ENCODE data around the gene TSPAN18.

The TSPAN18 gene

GRCh38 chr11:44785856-44786607, 59.3 kb downstream of the TSPAN18 start:
- in situ Hi-C loops (cut with MboI; ENCODE audit: low pct_unique_long_range_greater_than_20kb, low sequenced_read_pairs), result no loop called here
- no peak for DNase-seq

GRCh38 chr11:44787070-44787469, 60.3 kb downstream of the TSPAN18 start:
- in situ Hi-C loops (cut with MboI; ENCODE audit: low pct_unique_long_range_greater_than_20kb, low sequenced_read_pairs), result no loop called here
- no peak for DNase-seq

GRCh38 chr11:44787981-44788380, 61.2 kb downstream of the TSPAN18 start:
- in situ Hi-C loops (cut with MboI; ENCODE audit: low pct_unique_long_range_greater_than_20kb, low sequenced_read_pairs), result no loop called here
- DNase-seq, result no peak

GRCh38 chr11:44788536-44789261, 61.9 kb downstream of the TSPAN18 start:
- DNase-seq, result no peak
- in situ Hi-C loops (cut with MboI; ENCODE audit: low pct_unique_long_range_greater_than_20kb, low sequenced_read_pairs), result no loop called here

GRCh38 chr11:44789496-44789895, 62.7 kb downstream of the TSPAN18 start:
- DNase-seq, result no peak
- in situ Hi-C loops (cut with MboI; ENCODE audit: low pct_unique_long_range_greater_than_20kb, low sequenced_read_pairs), result no loop called here

- no peak for DNase-seq
- in situ Hi-C loops (cut with MboI; ENCODE audit: low pct_unique_long_range_greater_than_20kb, low sequenced_read_pairs), result no loop called here
Measured at GRCh38 chr11:44790211-44790610, 63.4 kb downstream of the TSPAN18 start.

GRCh38 chr11:44791316-44791925, 64.7 kb downstream of the TSPAN18 start:
- DNase-seq, result no peak
- in situ Hi-C loops (cut with MboI; ENCODE audit: low pct_unique_long_range_greater_than_20kb, low sequenced_read_pairs), result no loop called here

GRCh38 chr11:44792171-44792570, 65.4 kb downstream of the TSPAN18 start:
- in situ Hi-C loops (cut with MboI; ENCODE audit: low pct_unique_long_range_greater_than_20kb, low sequenced_read_pairs), result no loop called here
- no peak for DNase-seq

GRCh38 chr11:44793350-44794090, 66.8 kb downstream of the TSPAN18 start:
- in situ Hi-C loops (cut with MboI; ENCODE audit: low pct_unique_long_range_greater_than_20kb, low sequenced_read_pairs), result no loop called here
- DNase-seq, result no peak

GRCh38 chr11:44795803-44796535, 69.2 kb downstream of the TSPAN18 start:
- no peak for DNase-seq
- in situ Hi-C loops (cut with MboI; ENCODE audit: low pct_unique_long_range_greater_than_20kb, low sequenced_read_pairs), result no loop called here

GRCh38 chr11:44797051-44797450, 70.3 kb downstream of the TSPAN18 start:
- DNase-seq, result no peak
- in situ Hi-C loops (cut with MboI; ENCODE audit: low pct_unique_long_range_greater_than_20kb, low sequenced_read_pairs), result no loop called here

GRCh38 chr11:44797886-44798606, 71.3 kb downstream of the TSPAN18 start:
- no peak for DNase-seq
- in situ Hi-C loops (cut with MboI; ENCODE audit: low pct_unique_long_range_greater_than_20kb, low sequenced_read_pairs), result no loop called here

GRCh38 chr11:44798607-44798972, 71.8 kb downstream of the TSPAN18 start:
- in situ Hi-C loops (cut with MboI; ENCODE audit: low pct_unique_long_range_greater_than_20kb, low sequenced_read_pairs), result no loop called here
- DNase-seq, result no peak

GRCh38 chr11:44799012-44799411, 72.2 kb downstream of the TSPAN18 start:
- in situ Hi-C loops (cut with MboI; ENCODE audit: low pct_unique_long_range_greater_than_20kb, low sequenced_read_pairs), result no loop called here
- DNase-seq, result no peak

- in situ Hi-C loops (cut with MboI; ENCODE audit: low pct_unique_long_range_greater_than_20kb, low sequenced_read_pairs), result no loop called here
Measured at GRCh38 chr11:44802347-44802746, 75.6 kb downstream of the TSPAN18 start.

GRCh38 chr11:44803009-44803408, 76.2 kb downstream of the TSPAN18 start:
- DNase-seq, result no peak
- in situ Hi-C loops (cut with MboI; ENCODE audit: low pct_unique_long_range_greater_than_20kb, low sequenced_read_pairs), result no loop called here

More at GRCh38 chr11:44802347-44802746, 75.6 kb downstream of the TSPAN18 start:
- DNase-seq, result no peak

GRCh38 chr11:44804449-44805437, 78.0 kb downstream of the TSPAN18 start:
- in situ Hi-C loops (cut with MboI; ENCODE audit: low pct_unique_long_range_greater_than_20kb, low sequenced_read_pairs), result no loop called here
- DNase-seq, result no peak
